ENCODE data around the gene CEACAM20. TPM values are rescaled to one million over a fixed set of nuclear protein-coding genes. Genes with fewer than 3 reads are reported as not detected.

Gene CEACAM20
- total RNA-seq: not detected

GRCh38 chr19:44529536-44529935 is at the start of gene CEACAM20:
CEACAM20 (minus strand) TSS chr19:44529675; CDS start chr19:44529509, 166 bp downstream.

GRCh38 chr19:44499962-44500949 is 29.2 kb downstream of the CEACAM20 start, which contains the start of gene ZNF180:
ZNF180 (minus strand) TSS chr19:44500522; CDS start chr19:44497334, 3,188 bp downstream.

Other genes starting within 250 kb of the CEACAM20 start
- 19.1 TPM for gene ZNF235, start 224.7 kb downstream of the CEACAM20 start, total RNA-seq
- 24.4 TPM for gene ZNF112, start 173.0 kb downstream of the CEACAM20 start, total RNA-seq
- 17.8 TPM for gene ZNF285, start 128.1 kb downstream of the CEACAM20 start, total RNA-seq
- 17.2 TPM for gene ZNF229, start 81.2 kb downstream of the CEACAM20 start, total RNA-seq
- 17.6 TPM for gene ZNF180, start 29.2 kb downstream of the CEACAM20 start, total RNA-seq
- not detected for gene IGSF23, start 83.9 kb upstream of the CEACAM20 start, total RNA-seq
- gene PVR, start 114.2 kb upstream of the CEACAM20 start, total RNA-seq: 32.1 TPM
- gene CEACAM19, start 141.8 kb upstream of the CEACAM20 start, total RNA-seq: 3.4 TPM
- not detected for gene CEACAM16, start 169.5 kb upstream of the CEACAM20 start, total RNA-seq
- gene BCL3, start 219.0 kb upstream of the CEACAM20 start, total RNA-seq: 2.9 TPM
- gene CBLC, start 248.2 kb upstream of the CEACAM20 start, total RNA-seq: 1.1 TPM